OCI-LY1 (cell line): ENCODE data around the gene CNNM1.

Experiments
- H2AFZ ChIP-seq: fragments of 200-600 bp; sonication (generic), shearing (Covaris generic); 2 replicates; pipeline ENCODE4 v1.6.0; 2014; ENCODE audit warnings: antibody characterized with exemption, mild to moderate bottlenecking, low read length
- H3F3A ChIP-seq: fragments of 200-600 bp; sonication (generic), shearing (Covaris generic); 2 replicates; pipeline ENCODE4 v1.6.0; 2014; ENCODE audit warnings: mild to moderate bottlenecking, antibody characterized with exemption, low read length, moderate library complexity; ENCODE audit not compliant: insufficient read depth
- H3K27ac ChIP-seq: fragments of 200-600 bp; sonication (generic); 2 replicates; pipeline ENCODE4 v1.5.1; 2014; ENCODE audit warnings: low read length, mixed run types, mild to moderate bottlenecking, low read depth; ENCODE audit not compliant: poor library complexity, severe bottlenecking
- H3K27me3 ChIP-seq: fragments of 200-600 bp; sonication (generic); 2 replicates; pipeline ENCODE4 v1.6.0; 2014; ENCODE audit warnings: antibody characterized with exemption, mild to moderate bottlenecking, low read length, moderate library complexity; ENCODE audit not compliant: insufficient read depth
- H3K36me3 ChIP-seq: fragments of 200-600 bp; sonication (generic); 2 replicates; pipeline ENCODE4 v1.6.1; 2014; ENCODE audit warnings: mild to moderate bottlenecking, antibody characterized with exemption, low read length, moderate library complexity, mixed read lengths; ENCODE audit not compliant: insufficient read depth
- H3K4me1 ChIP-seq: fragments of 200-600 bp; sonication (generic); 2 replicates; pipeline ENCODE4 v1.5.1; 2014; ENCODE audit warnings: mild to moderate bottlenecking, low read length, moderate library complexity; ENCODE audit not compliant: insufficient read depth, severe bottlenecking
- H3K4me2 ChIP-seq: fragments of 200-600 bp; sonication (generic), shearing (Covaris generic); 2 replicates; pipeline ENCODE4 v1.6.1; 2014; ENCODE audit warnings: low read length
- H3K4me3 ChIP-seq: fragments of 200-600 bp; sonication (generic); 2 replicates; pipeline ENCODE4 v1.5.1; 2014; ENCODE audit warnings: low read length, low read depth, mild to moderate bottlenecking, mixed read lengths; ENCODE audit not compliant: poor library complexity, severe bottlenecking
- H3K79me2 ChIP-seq: fragments of 200-600 bp; shearing (Covaris generic); 2 replicates; pipeline ENCODE4 v1.6.1; 2016; ENCODE audit warnings: mixed run types, low read length, mixed read lengths; ENCODE audit not compliant: insufficient read depth
- H3K9ac ChIP-seq: fragments of 200-600 bp; sonication (generic), shearing (Covaris generic); 2 replicates; pipeline ENCODE4 v1.6.1; 2014; ENCODE audit warnings: mild to moderate bottlenecking, low read length, mixed read lengths
- H3K9me2 ChIP-seq: fragments of 200-600 bp; sonication (generic), shearing (Covaris generic); 2 replicates; pipeline ENCODE4 v1.6.1; 2014; ENCODE audit warnings: low read depth, mild to moderate bottlenecking, low read length, mixed read lengths
- H3K9me3 ChIP-seq: fragments of 200-600 bp; shearing (Covaris generic); 2 replicates; pipeline ENCODE4 v1.6.1; 2014; ENCODE audit warnings: low read length, mixed read lengths
- H4K20me1 ChIP-seq: fragments of 200-600 bp; sonication (generic), shearing (Covaris generic); 2 replicates; pipeline ENCODE4 v1.6.0; 2016; ENCODE audit warnings: mild to moderate bottlenecking, low read length; ENCODE audit not compliant: insufficient read depth
- EZH2 ChIP-seq: fragments of 200-600 bp; sonication (generic), shearing (Covaris generic); IDR thresholded peaks from 2 replicates; pipeline ENCODE4 v1.8.0; 2017; ENCODE audit warnings: borderline replicate concordance, mixed run types, mild to moderate bottlenecking, antibody characterized with exemption, low read length, moderate library complexity, mixed read lengths
- TF ChIP-seq, protein P1 (sequence below): fragments of 200-600 bp; sonication (generic), shearing (Covaris generic); IDR thresholded peaks from 2 replicates; pipeline ENCODE4 v1.5.1; 2017; ENCODE audit warnings: mild to moderate bottlenecking, antibody characterized with exemption, low read length, moderate library complexity, mixed read lengths

The CNNM1 gene

DNA sequence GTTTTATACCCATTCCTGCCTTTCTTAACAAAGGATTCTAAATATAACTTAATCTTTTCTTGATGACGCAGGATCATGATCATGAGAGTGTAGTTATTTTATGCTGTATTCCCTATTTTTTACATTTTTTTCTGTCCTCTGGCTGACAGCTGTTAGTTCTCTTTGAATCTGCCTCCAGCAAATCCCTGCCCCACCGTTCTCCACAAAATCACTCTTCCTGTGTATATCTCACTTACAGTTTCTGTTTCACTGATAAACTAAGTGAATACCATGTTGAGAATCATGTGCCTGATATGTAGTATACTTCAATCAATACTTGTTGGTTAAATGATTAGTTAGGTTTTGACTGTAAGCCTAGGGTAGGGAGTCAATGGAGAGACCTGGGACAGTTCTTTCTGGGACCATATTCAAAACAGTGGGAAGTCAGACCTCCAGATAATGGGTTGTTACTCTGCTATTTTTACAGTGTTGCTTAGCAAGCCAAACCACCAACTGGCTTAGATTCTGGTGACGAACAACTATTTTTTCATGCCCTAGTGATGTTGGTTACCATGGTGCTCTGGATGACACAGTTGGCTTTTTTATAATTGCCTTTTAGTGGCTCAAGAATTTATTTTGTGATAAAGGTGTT, 12.8 kb downstream of the CNNM1 start:
- Histone ChIP-seq H3K9me3 (no peaks in the 10 kb centered on the region), H3K27ac (no peak overlapping the region), H3K36me3 (no peaks in the 10 kb centered on the region), H3K4me1 (no peaks in the 10 kb centered on the region), H3K27me3 (no peaks in the 10 kb centered on the region), H3K79me2 (no peaks in the 10 kb centered on the region), H3K4me3 (no peak overlapping the region), H3K9ac (no peak overlapping the region), H3F3A (no peaks in the 10 kb centered on the region), H2AFZ (no peak overlapping the region), H3K4me2 (no peak overlapping the region), H3K9me2 (no peaks in the 10 kb centered on the region), H4K20me1 (no peaks in the 10 kb centered on the region)
- TF ChIP-seq EZH2: no peak
- TF ChIP-seq, protein P1, sequence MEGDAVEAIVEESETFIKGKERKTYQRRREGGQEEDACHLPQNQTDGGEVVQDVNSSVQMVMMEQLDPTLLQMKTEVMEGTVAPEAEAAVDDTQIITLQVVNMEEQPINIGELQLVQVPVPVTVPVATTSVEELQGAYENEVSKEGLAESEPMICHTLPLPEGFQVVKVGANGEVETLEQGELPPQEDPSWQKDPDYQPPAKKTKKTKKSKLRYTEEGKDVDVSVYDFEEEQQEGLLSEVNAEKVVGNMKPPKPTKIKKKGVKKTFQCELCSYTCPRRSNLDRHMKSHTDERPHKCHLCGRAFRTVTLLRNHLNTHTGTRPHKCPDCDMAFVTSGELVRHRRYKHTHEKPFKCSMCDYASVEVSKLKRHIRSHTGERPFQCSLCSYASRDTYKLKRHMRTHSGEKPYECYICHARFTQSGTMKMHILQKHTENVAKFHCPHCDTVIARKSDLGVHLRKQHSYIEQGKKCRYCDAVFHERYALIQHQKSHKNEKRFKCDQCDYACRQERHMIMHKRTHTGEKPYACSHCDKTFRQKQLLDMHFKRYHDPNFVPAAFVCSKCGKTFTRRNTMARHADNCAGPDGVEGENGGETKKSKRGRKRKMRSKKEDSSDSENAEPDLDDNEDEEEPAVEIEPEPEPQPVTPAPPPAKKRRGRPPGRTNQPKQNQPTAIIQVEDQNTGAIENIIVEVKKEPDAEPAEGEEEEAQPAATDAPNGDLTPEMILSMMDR: no peak

DNA sequence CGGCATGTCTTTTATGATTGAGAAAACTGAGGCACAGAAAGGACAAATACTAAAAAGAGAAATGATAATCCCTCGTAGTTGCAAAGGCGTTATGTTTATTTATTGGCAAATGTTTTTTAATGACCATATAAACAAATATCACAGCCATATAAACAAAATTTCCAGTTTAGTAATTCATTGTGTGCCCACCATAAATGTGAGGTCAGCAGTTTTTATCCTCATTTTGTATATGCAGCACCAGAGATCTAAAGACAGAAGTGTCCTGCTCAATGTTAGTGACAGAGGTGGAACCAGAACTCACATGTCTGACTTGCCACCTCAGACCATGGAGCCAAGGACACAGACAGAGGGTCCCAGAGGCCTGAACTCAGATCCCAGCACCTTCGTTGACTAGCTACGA, 14.1 kb downstream of the CNNM1 start:
- Histone ChIP-seq H3K36me3 (no peaks in the 10 kb centered on the region), H4K20me1 (no peaks in the 10 kb centered on the region), H3K4me2 (no peak overlapping the region), H3K27me3 (no peaks in the 10 kb centered on the region), H3K9ac (no peak overlapping the region), H3F3A (no peaks in the 10 kb centered on the region), H3K9me2 (no peaks in the 10 kb centered on the region), H3K79me2 (no peaks in the 10 kb centered on the region), H2AFZ (no peak overlapping the region), H3K4me1 (no peaks in the 10 kb centered on the region), H3K27ac (no peak overlapping the region), H3K4me3 (no peak overlapping the region), H3K9me3 (no peaks in the 10 kb centered on the region)
- TF ChIP-seq, protein P1: no peak
- no peak for TF ChIP-seq EZH2

DNA sequence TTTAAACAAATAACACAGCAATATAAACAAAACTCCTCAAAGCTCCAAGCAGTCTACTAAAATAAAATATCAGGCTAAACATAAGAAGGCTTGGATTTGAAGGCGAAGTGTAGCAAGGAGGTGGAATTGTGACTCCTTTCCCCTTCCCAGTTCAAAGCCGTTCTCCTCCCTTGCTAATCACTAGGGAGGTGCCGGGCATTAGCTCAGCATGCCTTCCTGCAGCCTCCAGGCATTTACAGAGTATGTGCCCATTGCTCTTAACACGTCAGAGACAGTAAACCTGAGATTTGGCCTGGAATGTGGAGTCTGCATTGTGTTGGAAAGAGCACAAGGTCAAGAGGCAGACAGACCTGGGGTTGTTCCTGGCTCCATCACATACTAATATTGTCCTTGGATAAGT, 15.6 kb downstream of the CNNM1 start:
- no peak overlapping the region for H3K4me2 ChIP-seq
- H3K27me3 ChIP-seq: no peaks in the 10 kb centered on the region
- H4K20me1 ChIP-seq: no peaks in the 10 kb centered on the region
- no peaks in the 10 kb centered on the region for H3F3A ChIP-seq
- H3K4me1 ChIP-seq: no peaks in the 10 kb centered on the region
- H3K4me3 ChIP-seq: no peak overlapping the region
- no peak overlapping the region for H2AFZ ChIP-seq
- no peaks in the 10 kb centered on the region for H3K79me2 ChIP-seq
- no peaks in the 10 kb centered on the region for H3K9me2 ChIP-seq
- TF ChIP-seq, protein P1: no peak
- TF ChIP-seq EZH2: no peak
- no peak overlapping the region for H3K27ac ChIP-seq
- H3K36me3 ChIP-seq: no peaks in the 10 kb centered on the region
- no peaks in the 10 kb centered on the region for H3K9me3 ChIP-seq
- H3K9ac ChIP-seq: no peak overlapping the region
